Pancreas (tissue), 10 donors: ENCODE results near the gene UXT. TPM values are rescaled to one million over a fixed set of nuclear protein-coding genes. Genes with fewer than 3 reads are reported as not detected.
"Not testable (repeated sequence)": the region's sequence is repeated elsewhere in the genome, so short reads cannot be mapped to it uniquely, and the experiment has no call there.

Experiments
- ATAC-seq, 4 donors: fragments of 200-7000 bp; cut with Tn5 transposase; one replicate each; pipeline versions ENCODE4 v1.8.0 to v1.9.1; 2020; ENCODE audit warnings: mild to moderate bottlenecking in 4 of 4, moderate library complexity in 4 of 4
- DNase-seq, 6 donors: peaks; one replicate each; pipeline ENCODE4 v3.0.0-alpha.2; 2020
- FAIRE-seq: peaks from 2 replicates; lab custom pipeline; 2012; peaks lifted over from hg19 to GRCh38; lab: Jason Lieb, UNC
- H3K27ac ChIP-seq, 4 donors: fragments of 200-600 bp; sonication (generic); 1 replicate in 3 of 4; 2 replicates in 1 of 4; pipeline versions ENCODE4 v1.5.0 to v1.8.0; 2020
- H3K27me3 ChIP-seq, 4 donors: fragments of 200-600 bp; one replicate each; pipeline ENCODE4 v1.8.0; 2021
- H3K36me3 ChIP-seq, 3 donors: fragments of 200-600 bp; sonication (generic) in 1 of 3; one replicate each; pipeline versions ENCODE4 v1.5.0 to v1.8.0; 2020 to 2021
- H3K4me1 ChIP-seq, 3 donors: fragments of 200-600 bp; one replicate each; pipeline ENCODE4 v1.8.0; 2021
- H3K4me3 ChIP-seq, 4 donors: fragments of 200-600 bp; sonication (generic) in 2 of 4; one replicate each; pipeline versions ENCODE4 v1.5.0 to v1.8.0; 2020 to 2021
- H3K9me3 ChIP-seq, 4 donors: fragments of 200-600 bp; one replicate each; pipeline ENCODE4 v1.8.0; 2021
- CTCF ChIP-seq, 4 donors: fragments of 200-600 bp; sonication (generic) in 3 of 4; IDR thresholded peaks; one replicate each; pipeline versions ENCODE4 v1.5.0 to v1.8.0; 2021; ENCODE audit warnings: antibody characterized with exemption in 4 of 4
- WGBS, 2 donors: extraction: QIAGEN DNeasy Blood & Tissue Kit; methylation state at CpG; one replicate each; pipeline ENCODE4 v1.1.7; 2013; 5-methylcytosine and 5-hydroxymethylcytosine counted together
- intact Hi-C, 3 donors: fragments of 100-400 bp; cut with DNase I; formaldehyde crosslinking; loops; one replicate each; pipeline versions ENCODE4 v1.11.1 to v1.14.2; 2022
- polyA plus RNA-seq, 2 donors: library from polyadenylated mRNA; stranded (reverse); fragments of 200-250 nt; gene quantifications; one replicate each; pipeline ENCODE4 v1.2.3, GENCODE V29; 2013
- total RNA-seq, 6 donors: library from RNA; stranded (reverse); fragmentation: NEBNext Ultra II Directional in 4 of 6; extraction: Animal tissue kit (Norgen Biotek cat#: 25700) in 4 of 6; gene quantifications; one replicate each; pipeline versions ENCODE4 v1.2.1 to v1.2.4, GENCODE V29; 2021 to 2023
- donor health status: healthy with polysubstance abuse.
- donor health status: DM: no; HTN: no; CAD: no; lungs with moderate emphysema.
- donor health status: DM: no; HTN: no; CAD: no.
- donor health status: control.
- donor health status: control.
- donor health status: Bipolar disorder and iron deficiency.
- donor health status: DM: yes; HTN: yes; CAD: no.
- donor health status: DM: no; HTN: no; CAD: no.
- donor health status: DM: no; HTN: no; CAD: no.
- donor health status: DM: yes; HTN: yes; CAD: no.

The UXT gene
- total and polyA plus RNA-seq, 8 donors: 39.1 to 113 (median 61.5) TPM

GRCh38 chrX:47674776-47675175 is 15.8 kb upstream of the UXT start:
- intact Hi-C loops: no loop called here

GRCh38 chrX:47665797-47666196 is 6.8 kb upstream of the UXT start:
- H3K4me3 ChIP-seq, FAIRE-seq, H3K9me3 ChIP-seq, intact Hi-C loops, H3K27me3 ChIP-seq, H3K27ac ChIP-seq, H3K4me1 ChIP-seq, DNase-seq, ATAC-seq, H3K36me3 ChIP-seq: not testable (repeated sequence)
- 80 to 84% methylated on average over 4 of the region's 4 CpGs for WGBS, 2 donors

More at GRCh38 chrX:47674776-47675175, 15.8 kb upstream of the UXT start:
- ATAC-seq: no peak
- Histone ChIP-seq H3K9me3 (no peaks in the 10 kb centered on the region), H3K4me1 (no peaks in the 10 kb centered on the region), H3K36me3 (no peaks in the 10 kb centered on the region), H3K4me3 (no peak overlapping the region), H3K27ac (no peak overlapping the region), H3K27me3 (no peaks in the 10 kb centered on the region)
- 60 to 70% methylated on average over 5 of the region's 5 CpGs for WGBS, 2 donors
- FAIRE-seq: no peak
- no peak for DNase-seq
- no peak for TF ChIP-seq CTCF (IDR thresholded peaks at IDR 0.05)

- no peak overlapping the region for H3K4me3 ChIP-seq
- no peaks in the 10 kb centered on the region for H3K27me3 ChIP-seq
- no peak for FAIRE-seq
- no peaks in the 10 kb centered on the region for H3K9me3 ChIP-seq
- ATAC-seq: no peak
- no peak for TF ChIP-seq CTCF (IDR thresholded peaks at IDR 0.05)
- no peak for DNase-seq
- no peak overlapping the region for H3K27ac ChIP-seq
- intact Hi-C loops: no loop called here
- H3K4me1 ChIP-seq: no peaks in the 10 kb centered on the region
- 72 to 76% methylated on average over 5 of the region's 5 CpGs for WGBS, 2 donors
- no peaks in the 10 kb centered on the region for H3K36me3 ChIP-seq
Measured at GRCh38 chrX:47664737-47665136, 5.8 kb upstream of the UXT start.

GRCh38 chrX:47662144-47662657 is 3.2 kb upstream of the UXT start:
- DNase-seq (no peak), FAIRE-seq (no peak), ATAC-seq (no peak)
- Histone ChIP-seq H3K27ac (no peak overlapping the region), H3K4me3 (no peak overlapping the region), H3K9me3 (no peaks in the 10 kb centered on the region), H3K4me1 (peaks cover 0 to 5% (median 0%) of the 10 kb centered on the region in 3 donors), H3K36me3 (no peaks in the 10 kb centered on the region), H3K27me3 (peaks cover 0 to 6% (median 0%) of the 10 kb centered on the region in 4 donors)
- TF ChIP-seq CTCF (IDR thresholded peaks at IDR 0.05): no peak
- intact Hi-C loops: no loop called here
- WGBS, 2 donors: 35 to 80% methylated on average over 1 of the region's 1 CpG

GRCh38 chrX:47661539-47661938 is 2.6 kb upstream of the UXT start:
- intact Hi-C loops: no loop called here
- no peak overlapping the region for H3K27ac ChIP-seq

More at GRCh38 chrX:47661539-47661938, 2.6 kb upstream of the UXT start:
- peaks cover 0 to 6% (median 0%) of the 10 kb centered on the region in 4 donors for H3K27me3 ChIP-seq
- no peak overlapping the region for H3K4me3 ChIP-seq
- FAIRE-seq: no peak
- DNase-seq: no peak
- H3K4me1 ChIP-seq: peaks cover 0 to 5% (median 0%) of the 10 kb centered on the region in 3 donors
- ATAC-seq: no peak
- H3K9me3 ChIP-seq: no peaks in the 10 kb centered on the region
- no peak for TF ChIP-seq CTCF (IDR thresholded peaks at IDR 0.05)
- WGBS, 2 donors: 84 to 86% methylated on average over 7 of the region's 7 CpGs
- H3K36me3 ChIP-seq: no peaks in the 10 kb centered on the region
